K562 (cell line): ENCODE results near the gene PAK1IP1. TPM values are rescaled to one million over a fixed set of nuclear protein-coding genes. Genes with fewer than 3 reads are reported as not detected.
A peak's percentile ranks its signal among the peaks of the same experiment; 100 is the strongest.

Experiments used
- ATAC-seq: fragments of 200-7000 bp; cut with Tn5 transposase; 3 replicates; pipeline ENCODE4 v1.9.1; 2020; ENCODE audit warnings: moderate library complexity
- BruUV-seq: library from RNA; stranded (reverse); fragments of 400-500 nt; replicated peaks from 2 replicates; lab custom pipeline; 2021; lab: Mats Ljungman, UMichigan
- CTCF ChIA-PET: fragments of 300-600 bp; formaldehyde crosslinking; extraction: SDS; loops from one replicate; lab custom pipeline; 2021; ENCODE audit warnings: low intra/inter-chr PET ratio; lab: Yijun Ruan, JAX
- POLR2A ChIA-PET: fragments of 300-600, 350-650 bp; sonication (Branson Sonifier 250); formaldehyde crosslinking; extraction: SDS; loops from one replicate; lab custom pipeline; 2021; ENCODE audit warnings: antibody characterized with exemption, inconsistent platforms; lab: Yijun Ruan, JAX
- DNase-seq, 4 experiments: peaks; one replicate each; pipeline versions ENCODE4 v3.0.0 to v3.0.0-alpha.2; 2011 to 2018; ENCODE audit warnings: low spot score in 3 of 4, mixed read lengths in 3 of 4; ENCODE audit errors: extremely low read depth in 1 of 4
- FAIRE-seq: peaks from 2 replicates; lab custom pipeline; 2011; peaks lifted over from hg19 to GRCh38; lab: Jason Lieb, UNC
- H2AFZ ChIP-seq: 2 replicates; pipeline ENCODE4 v1.6.0; 2011; ENCODE audit warnings: low read depth, low read length, control low read depth, inconsistent platforms
- H3K27ac ChIP-seq: fragments of 200-600 bp; 3 replicates; pipeline ENCODE4 v1.8.0; 2011; ENCODE audit warnings: low read depth, mild to moderate bottlenecking, control low read depth, inconsistent platforms, low read length, moderate library complexity, mixed read lengths; ENCODE audit errors: extremely low read depth
- H3K27me3 ChIP-seq, 2 experiments: fragments of 300-600 bp in 1 of 2; 2 replicates in 1 of 2; 3 replicates in 1 of 2; pipeline versions ENCODE4 v1.6.0 to v1.8.0; 2011; ENCODE audit warnings: inconsistent platforms in 2 of 2, low read length in 2 of 2, mild to moderate bottlenecking in 1 of 2, mixed read lengths in 1 of 2, moderate library complexity in 1 of 2; ENCODE audit not compliant: control insufficient read depth in 2 of 2, insufficient read depth in 2 of 2
- H3K36me3 ChIP-seq: fragments of 300-600 bp; 3 replicates; pipeline ENCODE4 v1.8.0; 2011; ENCODE audit warnings: mild to moderate bottlenecking, low read length, inconsistent platforms; ENCODE audit not compliant: control insufficient read depth, insufficient read depth
- H3K4me1 ChIP-seq, 2 experiments: fragments of 200-600 bp in 1 of 2; replicated peaks in 1 of 2; 2 replicates in 1 of 2; 3 replicates in 1 of 2; pipeline versions ENCODE4 v1.5.1 to v1.8.0; 2011; ENCODE audit warnings: inconsistent platforms in 2 of 2, low read length in 2 of 2, mild to moderate bottlenecking in 1 of 2, mixed read lengths in 1 of 2, moderate library complexity in 1 of 2; ENCODE audit not compliant: control insufficient read depth in 2 of 2, insufficient read depth in 2 of 2
- H3K4me2 ChIP-seq: 2 replicates; pipeline ENCODE4 v1.6.1; 2011; ENCODE audit warnings: low read length, control low read depth, inconsistent platforms, mixed read lengths; ENCODE audit not compliant: insufficient read depth
- H3K4me3 ChIP-seq: fragments of 200-600 bp; sonication (generic), shearing (Covaris generic); 2 replicates; pipeline ENCODE4 v1.5.1; 2016; ENCODE audit warnings: control low read depth, inconsistent platforms
- H3K79me2 ChIP-seq: fragments of 200-600 bp; 3 replicates; pipeline ENCODE4 v1.8.0; 2011; ENCODE audit warnings: low read length, inconsistent platforms; ENCODE audit not compliant: control insufficient read depth, insufficient read depth
- H3K9ac ChIP-seq, 2 experiments: 2 replicates each; pipeline versions ENCODE4 v1.6.0 to v1.6.1; 2011; ENCODE audit warnings: low read depth in 2 of 2, low read length in 2 of 2, control low read depth in 1 of 2, inconsistent platforms in 1 of 2, mild to moderate bottlenecking in 1 of 2, mixed read lengths in 1 of 2; ENCODE audit not compliant: insufficient read depth in 1 of 2
- H3K9me1 ChIP-seq: one replicate; pipeline ENCODE4 v1.6.0; 2011; ENCODE audit warnings: inconsistent platforms, mild to moderate bottlenecking, low read length, moderate library complexity; ENCODE audit not compliant: control insufficient read depth, insufficient read depth
- H3K9me3 ChIP-seq: replicated peaks from 2 replicates; pipeline ENCODE4 v1.5.1; 2011; ENCODE audit warnings: low read depth, low read length, inconsistent platforms; ENCODE audit not compliant: control insufficient read depth, insufficient read depth
- H4K20me1 ChIP-seq: replicated peaks from 2 replicates; pipeline ENCODE4 v1.6.1; 2011; ENCODE audit warnings: low read length, inconsistent platforms, mixed read lengths; ENCODE audit not compliant: control insufficient read depth, insufficient read depth
- CEBPG ChIP-seq, 3 experiments: fragments of 200-800 bp in 1 of 3; sonication (Bioruptor generic) in 1 of 3; sonication (generic) in 1 of 3; formaldehyde crosslinking in 1 of 3; IDR thresholded peaks in 2 of 3; conservative IDR thresholded peaks in 1 of 3; 2 replicates each; pipeline versions ENCODE4 v1.6.1 to v1.8.0; 2016 to 2022; ENCODE audit warnings: missing compliant biosample characterization in 2 of 3, missing genetic modification characterization in 2 of 3, mild to moderate bottlenecking in 1 of 3, missing genetic modification reagents in 1 of 3
- DPF2 ChIP-seq: fragments of 450-650 bp; IDR thresholded peaks from 2 replicates; pipeline ENCODE4 v1.6.1; 2016
- ELF2 ChIP-seq: fragments of 250-450 bp; sonication (Bioruptor Pico); IDR thresholded peaks from 2 replicates; pipeline ENCODE4 v1.5.0; 2021; ENCODE audit warnings: mild to moderate bottlenecking
- FOXP1 ChIP-seq: sonication (generic); formaldehyde crosslinking; IDR thresholded peaks from 2 replicates; pipeline ENCODE4 v1.8.0; 2022; ENCODE audit warnings: mild to moderate bottlenecking, missing genetic modification reagents
- JUN ChIP-seq, 2 experiments: sonication (generic) in 1 of 2; formaldehyde crosslinking in 1 of 2; IDR thresholded peaks; 2 replicates each; pipeline versions ENCODE4 v1.6.1 to v1.8.0; 2012 to 2022; ENCODE audit warnings: borderline replicate concordance in 2 of 2, mild to moderate bottlenecking in 2 of 2, improper control_type of control experiment in 1 of 2, low read depth in 1 of 2, low read length in 1 of 2, missing genetic modification reagents in 1 of 2
- PHF21A ChIP-seq: fragments of 450-650 bp; IDR thresholded peaks from 2 replicates; pipeline ENCODE4 v1.6.1; 2017; ENCODE audit warnings: low read depth, borderline replicate concordance
- RBM25 ChIP-seq: fragments of 200-400 bp; formaldehyde crosslinking; IDR thresholded peaks from 2 replicates; pipeline ENCODE4 v1.6.1; 2018; ENCODE audit warnings: low read length, low read depth, moderate library complexity; ENCODE audit not compliant: severe bottlenecking
- SMARCA4 ChIP-seq: fragments of 450-650 bp; IDR thresholded peaks from 2 replicates; pipeline ENCODE4 v1.6.1; 2016
- TEAD1 ChIP-seq, 2 experiments: fragments of 450-650 bp in 1 of 2; sonication (generic) in 1 of 2; formaldehyde crosslinking; IDR thresholded peaks; 2 replicates each; pipeline versions ENCODE4 v1.4.0 to v1.8.0; 2020 to 2022; ENCODE audit warnings: mild to moderate bottlenecking in 2 of 2, missing genetic modification reagents in 1 of 2
- ZBTB17 ChIP-seq: fragments of 450-650 bp; formaldehyde crosslinking; IDR thresholded peaks from 2 replicates; pipeline ENCODE4 v1.4.0; 2020; ENCODE audit warnings: mild to moderate bottlenecking
- ZFP1 ChIP-seq: fragments of 450-650 bp; formaldehyde crosslinking; IDR thresholded peaks from 2 replicates; pipeline ENCODE4 v1.4.0; 2020; ENCODE audit warnings: mild to moderate bottlenecking, mixed read lengths
- ZFP30 ChIP-seq: fragments of 250-450 bp; sonication (Bioruptor Pico); IDR thresholded peaks from 2 replicates; pipeline ENCODE4 v1.8.0; 2022; ENCODE audit warnings: moderate library complexity, mild to moderate bottlenecking, inconsistent platforms, borderline replicate concordance
- ZFP36 ChIP-seq: fragments of 150-350 bp; IDR thresholded peaks from 2 replicates; pipeline ENCODE4 v1.6.1; 2018; ENCODE audit warnings: low read length, low read depth; ENCODE audit not compliant: partially characterized antibody
- ZNF589 ChIP-seq: fragments of 200-800 bp; sonication (Bioruptor generic); IDR thresholded peaks from 2 replicates; pipeline ENCODE4 v1.6.1; 2016; ENCODE audit warnings: low read depth, missing genetic modification characterization, missing compliant biosample characterization
- WGBS: fragments of 100-300 bp; shearing (Covaris generic); methylation state at CpG from one replicate; pipeline ENCODE4 v1.1.6; 2016; ENCODE audit warnings: low coverage, mixed read lengths; ENCODE audit not compliant: insufficient coverage; ENCODE audit errors: missing lambda C conversion rate; 5-methylcytosine and 5-hydroxymethylcytosine counted together
- in situ Hi-C: fragments of 300-500 bp; cut with MboI; formaldehyde crosslinking; loops from 4 replicates; pipeline ENCODE4 v1.15.0; 2018; ENCODE audit warnings: inconsistent platforms, mixed read lengths
- intact Hi-C: fragments of 100-400 bp; cut with micrococcal nuclease; formaldehyde crosslinking; loops from 2 replicates; pipeline ENCODE4 v1.14.2; 2022
- polyA plus RNA-seq, 8 experiments: library from polyadenylated mRNA; depleted of rRNA in 4 of 8; stranded (reverse) in 5 of 8; unstranded in 3 of 8; fragments of >200 nt; fragmentation: Nextera tagmentation in 2 of 8; fragmentation: Illumina TruSeq in 1 of 8; extraction: Ambion mirVana in 2 of 8; extraction: Trizol in 1 of 8; gene quantifications; 2 replicates each; pipeline versions ENCODE4 v1.2.1 to v1.2.3, GENCODE V29; 2011 to 2014; ENCODE audit warnings: inconsistent platforms in 1 of 8, missing spikeins in 1 of 8
- total RNA-seq, 7 experiments: library from RNA; depleted of rRNA in 6 of 7; stranded (reverse); fragments of >200 nt in 6 of 7; fragmentation: Illumina TruSeq in 2 of 7; extraction: Trizol in 2 of 7; gene quantifications; 2 replicates each; pipeline versions ENCODE4 v1.2.1 to v1.2.3, GENCODE V29; 2011 to 2021; ENCODE audit warnings: low replicate concordance in 1 of 7
- TF ChIP-seq, protein P1 (sequence below): fragments of 450-650 bp; formaldehyde crosslinking; IDR thresholded peaks from 2 replicates; pipeline ENCODE4 v1.4.0; 2020; ENCODE audit warnings: mild to moderate bottlenecking, moderate library complexity

Gene PAK1IP1
- total and polyA plus RNA-seq, 9 of the 15 experiments (the other 6 are each of a cell fraction or from before 2014, with no cell fraction given): 50.0 to 200 (median 87.0) TPM

DNA sequence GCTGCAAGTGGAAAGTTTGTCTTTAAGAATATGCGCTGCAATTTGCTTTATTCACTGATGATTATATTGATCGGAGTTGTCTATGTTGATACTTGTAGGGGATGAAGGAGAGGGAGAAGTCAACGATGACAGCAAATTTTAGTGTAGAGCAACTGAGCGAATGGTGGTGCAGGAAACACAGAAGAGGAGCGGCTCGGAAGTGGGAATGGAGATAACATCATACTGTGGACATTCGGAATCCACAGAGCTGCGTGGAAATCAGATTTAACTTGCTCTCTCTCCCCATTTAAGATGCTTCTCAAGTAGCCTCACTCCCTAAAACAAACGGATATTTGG, 52.1 kb downstream of the PAK1IP1 start:
- intact Hi-C loops: loop anchor here (1.0 to 5.0 kb wide), 4 partner anchors 24 to 53 kb away; partner anchors contain the start of genes C6orf52 and PAK1IP1
- Histone ChIP-seq H3K9me1 (no peaks in the 10 kb centered on the region), H4K20me1 (peaks cover 15% of the 10 kb centered on the region), H2AFZ (peak overlapping the region; percentile 91), H3K27ac (peak overlapping the region; percentile 46; the same call in 2 of the 3 replicates), H3K9me3 (no peaks in the 10 kb centered on the region), H3K36me3 (peaks cover 25% of the 10 kb centered on the region), H3K79me2 (peaks cover 43% of the 10 kb centered on the region), H3K4me1 (peaks cover 28 to 51% of the 10 kb centered on the region in 2 experiments), H3K4me2 (peak overlapping the region; percentile 83), H3K27me3 (no peaks in the 10 kb centered on the region), H3K4me3 (peak overlapping the region; percentile 57), H3K9ac (peak overlapping the region; percentile 50 to 89; a peak in 3 of 4 replicates)
- ATAC-seq (no peak), FAIRE-seq (peak; percentile 59), DNase-seq (no peak)
- 11% methylated on average over 9 of the region's 9 CpGs for WGBS
- CTCF ChIA-PET: no interaction called here
- BruUV-seq: no TSS peak
- in situ Hi-C loops: no loop called here
- POLR2A ChIA-PET: interaction anchor here (0.9 to 3.6 kb wide), 9 partner anchors 10 to 52 kb away, joined by 3 to 13 read pairs (median 4); partner anchors contain the start of genes C6orf52, PAK1IP1 and TMEM14C
- TF ChIP-seq ZFP36 (no peak), DPF2 (peak; percentile 37; the same call in 1 of the 2 replicates), TEAD1 (CRISPR knock-in tag; IDR thresholded peaks at IDR 0.05) (no peak), SMARCA4 (0 out of 2 replicates have a peak, but pooled peaks have one; percentile 27), CEBPG (CRISPR knock-in tag; IDR thresholded peaks at IDR 0.05) (peak; percentile 32; the same call in 1 of the 2 replicates), CEBPG (tag; conservative IDR thresholded peaks at IDR 0.05 in 1 of 2, IDR thresholded peaks at IDR 0.05 in 1 of 2) (no peak), ZFP1 (CRISPR knock-in tag) (no peak), JUN (IDR thresholded peaks at IDR 0.05; ENCODE audit: borderline replicate concordance, low read depth, low read length) (no peak), JUN (CRISPR knock-in tag; IDR thresholded peaks at IDR 0.05; ENCODE audit: borderline replicate concordance) (no peak; the same call in 1 of the 2 replicates), ZNF589 (CRISPR knock-in tag) (no peak), ELF2 (no peak), ZBTB17 (CRISPR knock-in tag) (no peak), ZFP30 (CRISPR knock-in tag) (no peak), PHF21A (no peak), RBM25 (no peak), FOXP1 (CRISPR knock-in tag) (no peak)
- TF ChIP-seq, protein P1, sequence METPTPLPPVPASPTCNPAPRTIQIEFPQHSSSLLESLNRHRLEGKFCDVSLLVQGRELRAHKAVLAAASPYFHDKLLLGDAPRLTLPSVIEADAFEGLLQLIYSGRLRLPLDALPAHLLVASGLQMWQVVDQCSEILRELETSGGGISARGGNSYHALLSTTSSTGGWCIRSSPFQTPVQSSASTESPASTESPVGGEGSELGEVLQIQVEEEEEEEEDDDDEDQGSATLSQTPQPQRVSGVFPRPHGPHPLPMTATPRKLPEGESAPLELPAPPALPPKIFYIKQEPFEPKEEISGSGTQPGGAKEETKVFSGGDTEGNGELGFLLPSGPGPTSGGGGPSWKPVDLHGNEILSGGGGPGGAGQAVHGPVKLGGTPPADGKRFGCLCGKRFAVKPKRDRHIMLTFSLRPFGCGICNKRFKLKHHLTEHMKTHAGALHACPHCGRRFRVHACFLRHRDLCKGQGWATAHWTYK (CRISPR knock-in tag): no peak
